ENCODE data around the gene LKAAEAR1. TPM values are rescaled to one million over a fixed set of nuclear protein-coding genes. Genes with fewer than 3 reads are reported as not detected.

LKAAEAR1 gene
- total and polyA plus RNA-seq, 2 of the 13 experiments (the other 11 are each of a cell fraction or from before 2014, with no cell fraction given): not detected

DNA sequence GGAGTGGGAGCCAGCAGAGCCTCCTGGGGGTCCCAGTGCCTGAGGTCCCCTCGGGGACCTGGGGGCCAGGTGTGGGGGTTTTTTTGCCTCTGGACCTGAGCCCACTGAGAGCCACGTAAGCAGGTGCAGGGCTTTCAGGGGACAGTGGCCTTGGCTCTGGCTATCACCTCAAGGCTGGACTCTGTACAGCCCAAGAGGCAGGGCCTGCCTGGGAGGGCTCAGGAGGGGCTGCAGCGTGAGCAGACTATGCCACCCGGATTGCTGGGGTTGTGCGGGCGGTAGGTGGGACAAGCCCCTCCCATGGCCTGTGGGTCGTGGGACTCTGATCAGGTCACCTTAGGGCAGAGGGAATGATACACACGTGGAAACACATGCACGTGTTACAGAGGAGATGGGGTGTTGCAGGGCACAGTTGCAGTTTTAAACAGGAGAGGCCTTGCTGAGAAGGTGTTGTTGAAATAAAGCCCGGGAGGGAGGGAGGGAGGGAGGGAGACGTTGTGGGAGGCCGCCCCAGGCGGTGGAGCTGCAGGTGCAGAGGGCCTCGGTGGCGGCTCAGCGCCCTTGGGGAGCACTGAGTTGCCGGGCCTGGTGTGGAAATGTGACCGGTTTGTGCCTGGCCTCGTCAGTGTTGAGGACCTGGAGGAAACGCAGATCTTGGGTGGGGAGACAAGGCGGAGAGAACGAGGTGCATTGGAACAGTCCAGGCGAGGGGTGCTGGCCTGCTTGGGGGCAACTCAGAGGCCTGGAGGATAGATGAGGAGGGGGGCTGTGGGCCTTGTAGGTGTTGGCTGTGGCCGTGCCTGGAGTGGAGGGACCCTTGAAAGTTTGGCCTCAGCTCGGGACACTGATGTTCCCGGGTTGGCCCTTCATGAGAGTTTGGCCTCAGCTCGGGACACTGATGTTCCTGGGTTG lies 18.9 kb downstream of the LKAAEAR1 start (continued):
- TF ChIP-seq ZNF251 (CRISPR knock-in tag; IDR thresholded peaks at IDR 0.05) (peak; percentile 92; the same call in 1 of the 2 replicates), FLYWCH1 (CRISPR knock-in tag; IDR thresholded peaks at IDR 0.05) (no peak), ZNF256 (CRISPR knock-in tag; conservative IDR thresholded peaks at IDR 0.05) (no peak), TAF15 (IDR thresholded peaks at IDR 0.05; ENCODE audit: low read depth, low read length, poor library complexity, severe bottlenecking) (no peak), MXD4 (CRISPR knock-in tag; IDR thresholded peaks at IDR 0.05) (0 out of 2 replicates have a peak, but pooled peaks have one; percentile 35), ZBTB3 (CRISPR knock-in tag; IDR thresholded peaks at IDR 0.05; ENCODE audit: borderline replicate concordance, low read depth) (no peak), GATA4 (IDR thresholded peaks at IDR 0.05; ENCODE audit: borderline replicate concordance, low read depth) (0 out of 2 replicates have a peak, but pooled peaks have one; percentile 21), SIX1 (CRISPR knock-in tag; IDR thresholded peaks at IDR 0.05; ENCODE audit: borderline replicate concordance) (no peak; the same call in 1 of the 2 replicates), SMARCE1 (IDR thresholded peaks at IDR 0.05; ENCODE audit: borderline replicate concordance) (no peak), ZMYM4 (CRISPR knock-in tag; IDR thresholded peaks at IDR 0.05) (0 out of 2 replicates have a peak, but pooled peaks have one; percentile 21), ZNF20 (CRISPR knock-in tag; IDR thresholded peaks at IDR 0.05) (no peak), ZNF446 (CRISPR knock-in tag; IDR thresholded peaks at IDR 0.05) (peak; percentile 60; the same call in 1 of the 2 replicates)
- TF ChIP-seq, protein P1, sequence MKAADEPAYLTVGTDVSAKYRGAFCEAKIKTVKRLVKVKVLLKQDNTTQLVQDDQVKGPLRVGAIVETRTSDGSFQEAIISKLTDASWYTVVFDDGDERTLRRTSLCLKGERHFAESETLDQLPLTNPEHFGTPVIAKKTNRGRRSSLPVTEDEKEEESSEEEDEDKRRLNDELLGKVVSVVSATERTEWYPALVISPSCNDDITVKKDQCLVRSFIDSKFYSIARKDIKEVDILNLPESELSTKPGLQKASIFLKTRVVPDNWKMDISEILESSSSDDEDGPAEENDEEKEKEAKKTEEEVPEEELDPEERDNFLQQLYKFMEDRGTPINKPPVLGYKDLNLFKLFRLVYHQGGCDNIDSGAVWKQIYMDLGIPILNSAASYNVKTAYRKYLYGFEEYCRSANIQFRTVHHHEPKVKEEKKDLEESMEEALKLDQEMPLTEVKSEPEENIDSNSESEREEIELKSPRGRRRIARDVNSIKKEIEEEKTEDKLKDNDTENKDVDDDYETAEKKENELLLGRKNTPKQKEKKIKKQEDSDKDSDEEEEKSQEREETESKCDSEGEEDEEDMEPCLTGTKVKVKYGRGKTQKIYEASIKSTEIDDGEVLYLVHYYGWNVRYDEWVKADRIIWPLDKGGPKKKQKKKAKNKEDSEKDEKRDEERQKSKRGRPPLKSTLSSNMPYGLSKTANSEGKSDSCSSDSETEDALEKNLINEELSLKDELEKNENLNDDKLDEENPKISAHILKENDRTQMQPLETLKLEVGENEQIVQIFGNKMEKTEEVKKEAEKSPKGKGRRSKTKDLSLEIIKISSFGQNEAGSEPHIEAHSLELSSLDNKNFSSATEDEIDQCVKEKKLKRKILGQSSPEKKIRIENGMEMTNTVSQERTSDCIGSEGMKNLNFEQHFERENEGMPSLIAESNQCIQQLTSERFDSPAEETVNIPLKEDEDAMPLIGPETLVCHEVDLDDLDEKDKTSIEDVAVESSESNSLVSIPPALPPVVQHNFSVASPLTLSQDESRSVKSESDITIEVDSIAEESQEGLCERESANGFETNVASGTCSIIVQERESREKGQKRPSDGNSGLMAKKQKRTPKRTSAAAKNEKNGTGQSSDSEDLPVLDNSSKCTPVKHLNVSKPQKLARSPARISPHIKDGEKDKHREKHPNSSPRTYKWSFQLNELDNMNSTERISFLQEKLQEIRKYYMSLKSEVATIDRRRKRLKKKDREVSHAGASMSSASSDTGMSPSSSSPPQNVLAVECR (CRISPR knock-in tag; IDR thresholded peaks at IDR 0.05; ENCODE audit: borderline replicate concordance): peak; percentile 66; the same call in 1 of the 2 replicates
- TF ChIP-seq, protein P2, sequence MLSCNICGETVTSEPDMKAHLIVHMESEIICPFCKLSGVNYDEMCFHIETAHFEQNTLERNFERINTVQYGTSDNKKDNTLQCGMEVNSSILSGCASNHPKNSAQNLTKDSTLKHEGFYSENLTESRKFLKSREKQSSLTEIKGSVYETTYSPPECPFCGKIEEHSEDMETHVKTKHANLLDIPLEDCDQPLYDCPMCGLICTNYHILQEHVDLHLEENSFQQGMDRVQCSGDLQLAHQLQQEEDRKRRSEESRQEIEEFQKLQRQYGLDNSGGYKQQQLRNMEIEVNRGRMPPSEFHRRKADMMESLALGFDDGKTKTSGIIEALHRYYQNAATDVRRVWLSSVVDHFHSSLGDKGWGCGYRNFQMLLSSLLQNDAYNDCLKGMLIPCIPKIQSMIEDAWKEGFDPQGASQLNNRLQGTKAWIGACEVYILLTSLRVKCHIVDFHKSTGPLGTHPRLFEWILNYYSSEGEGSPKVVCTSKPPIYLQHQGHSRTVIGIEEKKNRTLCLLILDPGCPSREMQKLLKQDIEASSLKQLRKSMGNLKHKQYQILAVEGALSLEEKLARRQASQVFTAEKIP (CRISPR knock-in tag; IDR thresholded peaks at IDR 0.05; ENCODE audit: borderline replicate concordance): no peak
- TF ChIP-seq, protein P3, sequence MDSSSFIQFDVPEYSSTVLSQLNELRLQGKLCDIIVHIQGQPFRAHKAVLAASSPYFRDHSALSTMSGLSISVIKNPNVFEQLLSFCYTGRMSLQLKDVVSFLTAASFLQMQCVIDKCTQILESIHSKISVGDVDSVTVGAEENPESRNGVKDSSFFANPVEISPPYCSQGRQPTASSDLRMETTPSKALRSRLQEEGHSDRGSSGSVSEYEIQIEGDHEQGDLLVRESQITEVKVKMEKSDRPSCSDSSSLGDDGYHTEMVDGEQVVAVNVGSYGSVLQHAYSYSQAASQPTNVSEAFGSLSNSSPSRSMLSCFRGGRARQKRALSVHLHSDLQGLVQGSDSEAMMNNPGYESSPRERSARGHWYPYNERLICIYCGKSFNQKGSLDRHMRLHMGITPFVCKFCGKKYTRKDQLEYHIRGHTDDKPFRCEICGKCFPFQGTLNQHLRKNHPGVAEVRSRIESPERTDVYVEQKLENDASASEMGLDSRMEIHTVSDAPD (CRISPR knock-in tag; IDR thresholded peaks at IDR 0.05): 0 out of 2 replicates have a peak, but pooled peaks have one; percentile 34
- TF ChIP-seq, protein P4, sequence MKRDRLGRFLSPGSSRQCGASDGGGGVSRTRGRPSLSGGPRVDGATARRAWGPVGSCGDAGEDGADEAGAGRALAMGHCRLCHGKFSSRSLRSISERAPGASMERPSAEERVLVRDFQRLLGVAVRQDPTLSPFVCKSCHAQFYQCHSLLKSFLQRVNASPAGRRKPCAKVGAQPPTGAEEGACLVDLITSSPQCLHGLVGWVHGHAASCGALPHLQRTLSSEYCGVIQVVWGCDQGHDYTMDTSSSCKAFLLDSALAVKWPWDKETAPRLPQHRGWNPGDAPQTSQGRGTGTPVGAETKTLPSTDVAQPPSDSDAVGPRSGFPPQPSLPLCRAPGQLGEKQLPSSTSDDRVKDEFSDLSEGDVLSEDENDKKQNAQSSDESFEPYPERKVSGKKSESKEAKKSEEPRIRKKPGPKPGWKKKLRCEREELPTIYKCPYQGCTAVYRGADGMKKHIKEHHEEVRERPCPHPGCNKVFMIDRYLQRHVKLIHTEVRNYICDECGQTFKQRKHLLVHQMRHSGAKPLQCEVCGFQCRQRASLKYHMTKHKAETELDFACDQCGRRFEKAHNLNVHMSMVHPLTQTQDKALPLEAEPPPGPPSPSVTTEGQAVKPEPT (CRISPR knock-in tag; IDR thresholded peaks at IDR 0.05; ENCODE audit: low read depth): no peak
- TF ChIP-seq, protein P5, sequence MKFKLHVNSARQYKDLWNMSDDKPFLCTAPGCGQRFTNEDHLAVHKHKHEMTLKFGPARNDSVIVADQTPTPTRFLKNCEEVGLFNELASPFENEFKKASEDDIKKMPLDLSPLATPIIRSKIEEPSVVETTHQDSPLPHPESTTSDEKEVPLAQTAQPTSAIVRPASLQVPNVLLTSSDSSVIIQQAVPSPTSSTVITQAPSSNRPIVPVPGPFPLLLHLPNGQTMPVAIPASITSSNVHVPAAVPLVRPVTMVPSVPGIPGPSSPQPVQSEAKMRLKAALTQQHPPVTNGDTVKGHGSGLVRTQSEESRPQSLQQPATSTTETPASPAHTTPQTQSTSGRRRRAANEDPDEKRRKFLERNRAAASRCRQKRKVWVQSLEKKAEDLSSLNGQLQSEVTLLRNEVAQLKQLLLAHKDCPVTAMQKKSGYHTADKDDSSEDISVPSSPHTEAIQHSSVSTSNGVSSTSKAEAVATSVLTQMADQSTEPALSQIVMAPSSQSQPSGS (CRISPR knock-in tag; IDR thresholded peaks at IDR 0.05): no peak

All from HepG2 (cell line).